GM19395 (cell line): Measurements from ENCODE around the gene PCDH9.

Experiments
- ATAC-seq: cut with Tn5 transposase; IDR thresholded peaks from one replicate; pipeline ENCODE4 v1.9.1; 2021; ENCODE audit warnings: mild to moderate bottlenecking, moderate library complexity; ENCODE audit not compliant: unreplicated experiment

The PCDH9 gene

DNA sequence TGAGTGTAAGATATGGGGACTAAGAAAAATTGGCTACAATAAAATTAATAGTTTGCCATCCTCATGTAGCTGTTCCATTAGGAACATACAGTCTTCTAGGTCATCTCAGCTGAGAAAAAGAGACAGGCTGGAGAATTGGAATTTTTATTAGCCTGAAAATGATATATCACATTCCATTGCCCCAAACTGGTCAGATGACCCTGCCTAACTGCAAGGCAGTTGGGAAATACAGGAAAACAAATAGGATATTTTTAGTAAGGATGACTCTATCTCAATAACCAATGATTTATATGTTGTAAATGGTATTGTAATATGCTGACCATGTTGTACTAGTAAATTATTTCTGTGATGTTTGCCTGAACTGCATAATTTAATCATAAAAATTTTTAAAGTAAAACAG, 673.8 kb downstream of the PCDH9 start:
- ATAC-seq = no peak

GRCh38 chr13:66553391-66553790, 676.7 kb downstream of the PCDH9 start:
- ATAC-seq = no peak

- no peak for ATAC-seq
Observed at GRCh38 chr13:66551128-66551527, 679.0 kb downstream of the PCDH9 start.

GRCh38 chr13:66547685-66548084, 682.5 kb downstream of the PCDH9 start:
- no peak for ATAC-seq

DNA sequence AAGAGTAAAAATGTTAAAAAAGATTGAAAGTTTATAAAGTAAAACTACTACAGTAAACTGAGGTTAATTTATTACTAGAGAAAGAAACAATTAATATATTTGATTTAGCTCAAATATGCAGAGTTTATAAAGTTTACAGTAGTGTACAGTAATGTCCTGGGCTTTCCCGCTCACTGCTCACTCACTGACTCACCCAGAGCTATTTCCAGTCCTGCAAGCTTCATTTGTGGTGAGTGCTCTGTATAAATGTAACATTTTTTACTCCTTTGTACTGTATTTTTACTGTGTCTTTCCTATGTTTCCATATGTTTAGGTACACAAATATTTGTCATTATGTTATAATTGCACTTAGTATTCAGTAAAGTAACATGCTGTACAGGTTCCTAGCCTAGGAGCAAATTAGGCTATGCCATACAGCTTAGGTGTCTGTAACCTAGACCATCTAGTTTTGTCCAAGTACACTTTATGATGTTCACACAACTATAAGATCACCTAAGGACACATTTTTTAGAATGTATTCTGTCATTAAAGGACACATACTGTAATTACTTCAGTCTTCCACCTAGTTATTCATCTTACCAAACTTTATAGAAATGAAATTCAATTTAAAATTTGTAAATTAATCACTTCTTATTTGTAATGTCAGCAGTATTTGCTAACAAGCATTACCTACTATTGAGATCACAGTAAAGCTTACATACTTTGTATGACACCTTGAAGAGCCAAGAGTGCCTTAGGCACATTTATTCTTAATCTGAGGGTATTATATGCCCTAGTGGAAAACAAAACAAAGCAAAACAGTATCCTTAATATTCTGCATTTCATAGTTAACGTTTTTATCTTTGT, 683.4 kb downstream of the PCDH9 start:
- ATAC-seq = no peak

- no peak for ATAC-seq
Observed at GRCh38 chr13:66543780-66544179, 686.4 kb downstream of the PCDH9 start.

DNA sequence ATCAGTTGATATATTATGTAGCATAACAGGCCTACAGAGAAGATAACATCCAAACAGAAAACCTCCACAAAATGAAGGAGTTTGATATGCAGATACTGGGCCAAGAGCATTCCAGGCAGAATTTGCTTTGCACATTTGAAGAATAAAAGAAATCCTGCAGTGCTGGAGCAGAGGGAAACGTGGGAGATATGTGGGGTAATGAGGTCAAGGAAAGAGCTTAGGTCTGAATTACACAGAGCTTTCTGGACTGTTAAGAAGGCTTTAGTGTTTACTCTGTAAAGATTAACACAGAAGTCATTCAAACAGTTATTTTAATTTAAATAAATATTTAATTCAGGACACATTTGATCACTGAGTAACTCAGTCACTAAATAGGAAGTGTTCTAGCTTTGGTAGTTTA, 692.7 kb downstream of the PCDH9 start:
- ATAC-seq = no peak

DNA sequence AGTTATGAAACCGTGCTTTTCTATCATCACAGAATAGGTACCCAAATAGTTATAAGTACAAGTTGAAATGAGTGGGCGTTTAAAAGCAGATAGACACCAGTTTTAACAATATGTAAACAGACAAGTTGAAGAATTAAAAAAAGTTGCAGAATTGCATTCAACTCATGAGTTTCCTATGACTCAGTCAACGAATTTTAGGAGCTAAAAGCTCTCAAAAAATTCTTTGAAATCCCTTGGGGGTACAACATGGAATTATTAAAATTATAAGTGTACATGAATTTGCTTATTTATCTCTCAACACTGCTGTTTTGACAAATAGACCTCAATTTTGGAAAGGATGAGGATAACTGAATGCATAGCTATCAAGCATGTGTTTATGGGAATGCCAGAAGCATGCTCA, 693.4 kb downstream of the PCDH9 start:
- ATAC-seq = no peak

DNA sequence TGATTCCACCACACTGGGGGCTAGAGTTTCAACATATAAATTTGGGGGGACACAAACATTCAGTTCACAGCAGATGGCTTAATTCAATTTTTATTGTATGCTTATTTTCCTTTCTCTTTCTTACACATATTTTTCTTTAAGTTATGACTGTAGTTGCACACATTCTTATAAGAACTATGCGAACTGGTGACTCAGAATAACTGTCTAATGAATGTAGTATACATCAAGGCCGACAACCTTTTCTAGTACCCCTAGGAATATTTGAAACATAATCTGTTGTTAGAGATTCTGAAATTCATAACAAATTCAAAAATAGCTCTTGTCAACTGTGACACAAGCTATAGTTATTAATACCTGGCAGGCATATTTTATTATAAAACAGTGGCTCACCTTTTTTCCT, 695.6 kb downstream of the PCDH9 start:
- ATAC-seq = no peak

- ATAC-seq = no peak
Observed at GRCh38 chr13:66532845-66533244, 697.3 kb downstream of the PCDH9 start.

DNA sequence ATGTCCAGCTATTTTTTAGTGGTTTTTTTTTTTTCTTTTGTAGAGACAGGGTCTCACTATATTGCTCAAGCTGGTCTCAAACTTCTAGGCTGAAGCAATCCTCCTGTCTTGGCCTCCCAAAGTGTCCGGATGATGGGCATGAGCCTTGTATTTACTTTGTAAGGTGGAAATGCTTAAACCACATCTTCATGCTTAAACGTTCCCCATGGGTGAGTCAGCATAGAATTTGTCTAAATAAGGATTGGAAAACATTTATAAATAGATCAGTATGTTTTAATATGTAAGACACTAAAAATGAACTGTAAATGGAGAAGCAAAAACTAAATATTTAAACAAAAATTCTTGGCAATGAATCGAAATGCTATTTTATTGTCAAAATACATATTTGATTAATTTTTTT, 698.0 kb downstream of the PCDH9 start:
- ATAC-seq = no peak

GRCh38 chr13:66530686-66531085, 699.5 kb downstream of the PCDH9 start:
- ATAC-seq = no peak

GRCh38 chr13:66530158-66530557, 700.0 kb downstream of the PCDH9 start:
- no peak for ATAC-seq

- ATAC-seq = no peak
Observed at GRCh38 chr13:66528944-66529576, 701.1 kb downstream of the PCDH9 start.

DNA sequence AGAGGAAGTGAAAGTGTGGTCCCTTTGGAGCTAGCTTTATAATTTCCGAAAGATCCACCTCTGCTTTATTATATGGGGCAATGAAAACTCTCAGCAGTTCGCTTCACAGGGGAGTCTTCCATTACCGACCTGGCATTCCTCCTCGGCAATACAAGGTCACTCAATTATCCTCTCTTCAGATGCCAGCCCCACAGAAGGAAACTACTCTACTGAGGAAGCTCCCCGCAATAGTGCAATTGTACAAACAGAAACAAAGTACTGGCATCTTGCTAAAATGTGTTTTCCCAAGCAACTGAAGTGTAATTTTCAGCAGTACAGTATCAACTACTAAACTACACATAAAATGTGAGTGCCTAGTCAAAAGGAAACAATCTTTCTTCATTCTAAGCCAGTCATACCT, 702.0 kb downstream of the PCDH9 start:
- no peak for ATAC-seq

DNA sequence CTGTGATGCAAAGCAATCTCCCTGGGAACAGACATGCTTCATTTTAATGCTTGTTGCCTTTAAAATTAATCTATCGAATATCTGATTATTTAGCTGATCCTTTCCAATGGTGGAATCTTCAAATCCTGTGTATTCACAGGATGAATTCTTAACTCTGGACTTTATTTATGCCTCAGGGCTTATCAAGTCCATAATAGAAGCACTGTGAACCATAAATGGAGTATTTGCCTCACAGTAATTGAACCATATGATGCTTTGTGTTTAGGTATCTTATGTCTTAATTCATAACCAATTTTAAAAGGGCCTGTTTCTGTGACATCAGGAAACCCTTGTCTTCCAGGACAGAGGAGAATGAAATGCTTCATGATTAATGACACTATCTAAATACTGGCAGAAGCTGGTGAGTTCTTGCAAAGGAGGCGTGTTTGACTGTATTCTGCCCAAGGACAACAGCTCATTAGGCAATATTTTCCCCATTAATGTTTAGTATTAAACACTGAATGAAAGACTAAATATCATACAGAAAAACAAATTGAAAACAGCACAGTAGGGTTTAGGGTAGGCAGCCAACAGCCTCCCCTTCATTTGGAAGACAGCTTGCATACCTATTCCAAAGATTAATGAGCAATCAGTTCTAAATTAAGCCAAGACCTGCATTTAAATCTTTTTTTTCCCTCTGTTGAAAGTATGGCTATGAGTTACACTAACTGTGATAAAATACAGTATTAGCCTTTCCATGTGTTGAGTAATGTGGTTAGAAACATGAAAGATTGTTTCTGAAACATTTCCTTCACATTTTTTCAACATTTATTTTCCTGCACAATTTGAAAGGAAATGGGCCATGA, 709.4 kb downstream of the PCDH9 start:
- no peak for ATAC-seq

- ATAC-seq = no peak
Observed at GRCh38 chr13:66519259-66519658, 710.9 kb downstream of the PCDH9 start.

- no peak for ATAC-seq
Observed at GRCh38 chr13:66518068-66518467, 712.1 kb downstream of the PCDH9 start.

DNA sequence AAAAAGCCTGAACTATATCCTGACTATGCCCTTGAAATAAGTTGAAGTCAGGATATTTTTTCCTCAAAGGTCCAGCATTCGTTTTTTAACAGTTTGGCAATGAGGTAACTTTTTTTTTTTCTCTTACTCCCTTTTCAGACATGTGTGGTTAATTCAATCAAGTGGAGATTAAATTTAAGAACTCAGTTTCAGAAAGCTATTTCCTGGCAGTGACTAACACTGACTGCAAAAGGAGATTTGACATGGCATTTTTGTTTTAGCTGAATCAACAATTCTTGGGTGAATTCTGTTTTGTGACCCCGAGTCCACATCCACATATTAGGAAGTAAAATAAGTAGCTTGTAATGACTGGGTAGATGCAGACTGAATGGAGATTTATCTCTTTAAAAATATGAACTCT, 716.4 kb downstream of the PCDH9 start:
- no peak for ATAC-seq

GRCh38 chr13:66509175-66509574, 721.0 kb downstream of the PCDH9 start:
- no peak for ATAC-seq

DNA sequence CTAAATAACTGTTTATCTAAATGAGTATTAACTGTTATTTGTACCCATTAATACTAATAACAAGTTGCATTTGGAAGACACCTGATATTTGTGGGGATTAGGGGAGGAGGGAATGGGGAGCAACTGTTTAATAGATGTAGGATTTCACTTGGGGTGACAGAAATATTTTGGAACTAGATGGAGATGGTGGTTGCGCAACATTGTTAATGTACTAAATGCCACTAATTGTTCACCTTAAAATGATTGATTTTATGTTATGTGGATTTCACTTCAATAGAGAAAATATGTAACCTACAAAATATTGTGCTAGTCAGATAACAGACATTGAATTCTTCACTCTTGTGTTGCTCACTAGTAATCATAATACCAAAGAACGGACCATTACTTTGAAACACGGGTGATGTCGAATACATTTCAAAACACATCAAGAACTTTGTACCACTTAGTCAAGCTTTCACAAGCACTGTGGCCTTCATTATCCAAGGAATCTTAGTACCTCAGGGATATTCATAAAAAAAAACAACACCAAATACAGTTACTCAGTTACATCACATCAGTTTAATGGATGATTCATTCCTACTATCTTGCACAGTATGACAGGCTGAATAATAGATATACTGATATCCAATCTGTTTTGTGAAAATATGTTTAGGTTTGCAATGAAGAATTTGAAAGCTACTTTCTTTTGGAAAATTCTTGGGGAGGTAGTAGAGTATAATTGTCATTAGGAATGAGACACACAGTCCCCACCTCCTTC, 721.8 kb downstream of the PCDH9 start:
- ATAC-seq = no peak
